Activated CD4-positive, alpha-beta T cell treated with anti-CD3 and anti-CD28 coated beads, Interleukin-2, amount 50 U/mL, for 1 hour (primary cell): ENCODE data around the gene NLGN2.
"Not testable (repeated sequence)": the region's sequence is repeated elsewhere in the genome, so short reads cannot be mapped to it uniquely, and the experiment has no call there.

Source experiments
- DNase-seq: peaks from one replicate; pipeline ENCODE4 v3.0.0-alpha.2; 2020

NLGN2 gene

GRCh38 chr17:7407485-7408251, at the start of gene NLGN2:
Gene NLGN2 (plus strand): TSS chr17:7407845. CDS start chr17:7408256, 411 bp downstream.
- no peak for DNase-seq

GRCh38 chr17:7361906-7362305, 45.7 kb upstream of the NLGN2 start:
- DNase-seq = no peak

GRCh38 chr17:7363311-7363710, 44.3 kb upstream of the NLGN2 start:
- DNase-seq = no peak

GRCh38 chr17:7365963-7366362, 41.7 kb upstream of the NLGN2 start:
- DNase-seq = not testable (repeated sequence)

- no peak for DNase-seq
These were observed 40.6 kb upstream of the NLGN2 start for GRCh38 chr17:7367083-7367482.

GRCh38 chr17:7367918-7368598, 39.6 kb upstream of the NLGN2 start:
- DNase-seq = no peak

- DNase-seq = not testable (repeated sequence)
These were observed 39.0 kb upstream of the NLGN2 start for GRCh38 chr17:7368599-7368994.

GRCh38 chr17:7369825-7370224, 37.8 kb upstream of the NLGN2 start:
- DNase-seq = no peak

- no peak for DNase-seq
These were observed 36.8 kb upstream of the NLGN2 start for GRCh38 chr17:7370853-7371252.

GRCh38 chr17:7374353-7374752, 33.3 kb upstream of the NLGN2 start:
- DNase-seq = no peak

- DNase-seq = no peak
These were observed 28.5 kb upstream of the NLGN2 start for GRCh38 chr17:7379134-7379533.

GRCh38 chr17:7380321-7380720, 27.3 kb upstream of the NLGN2 start:
- DNase-seq = no peak

GRCh38 chr17:7380855-7381683, 26.6 kb upstream of the NLGN2 start, which contains the start of gene TNK1:
Gene TNK1 (plus strand): TSS chr17:7381089. CDS start chr17:7382927, 1,838 bp downstream.
- no peak for DNase-seq

- no peak for DNase-seq
These were observed 24.7 kb upstream of the NLGN2 start for GRCh38 chr17:7382901-7383300.

- DNase-seq = no peak
These were observed 24.3 kb upstream of the NLGN2 start for GRCh38 chr17:7383371-7383741.

- DNase-seq = peak; percentile 76
These were observed 23.7 kb upstream of the NLGN2 start for GRCh38 chr17:7383742-7384488.

GRCh38 chr17:7384489-7385081, 23.1 kb upstream of the NLGN2 start:
- DNase-seq = no peak

- no peak for DNase-seq
These were observed 18.8 kb upstream of the NLGN2 start for GRCh38 chr17:7388856-7389255.

- DNase-seq = no peak
These were observed 17.4 kb upstream of the NLGN2 start for GRCh38 chr17:7389924-7390910.

- DNase-seq = no peak
These were observed 16.3 kb upstream of the NLGN2 start for GRCh38 chr17:7391307-7391706.
